ENCODE measurements around the gene YPEL3. TPM values are rescaled to one million over a fixed set of nuclear protein-coding genes. Genes with fewer than 3 reads are reported as not detected.

YPEL3 gene
- total RNA-seq, 4 donors from 2014 or later = 81.9 to 197 (median 122) TPM

GRCh38 chr16:30066761-30067583 is 29.0 kb downstream of the YPEL3 start:
- DNase-seq (ENCODE audit: low spot score in 2 of 2) = no peak
- 55 to 64% methylated on average over 12 to 18 of the region's 21 CpGs for WGBS, 2 donors

GRCh38 chr16:30065943-30066760 is 29.9 kb downstream of the YPEL3 start:
- Histone ChIP-seq H3K36me3 (peaks cover 3 to 44% (median 26%) of the 10 kb centered on the region in 3 donors), H3K4me1 (peaks cover 5 to 62% (median 42%) of the 10 kb centered on the region in 4 donors), H3K9me3 (no peaks in the 10 kb centered on the region), H3K27me3 (no peaks in the 10 kb centered on the region), H3K27ac (peak overlapping the region; percentile 90 to 98 (median 94)), H3K4me3 (peak overlapping the region; percentile 65 to 92 (median 80))
- WGBS, 2 donors = 1 to 2% methylated on average over 25 to 26 of the region's 44 CpGs
- no peak for TF ChIP-seq EP300 (IDR thresholded peaks at IDR 0.05)
- TF ChIP-seq CTCF (IDR thresholded peaks at IDR 0.05) = peak in 1 of 5 experiments; percentile 4
- no peak for TF ChIP-seq POLR2A (IDR thresholded peaks at IDR 0.05)
- DNase-seq (ENCODE audit: low spot score in 2 of 2) = peak in 1 of 2 donors; percentile 35

More at GRCh38 chr16:30066761-30067583, 29.0 kb downstream of the YPEL3 start:
- Histone ChIP-seq H3K4me1 (peaks cover 5 to 62% (median 42%) of the 10 kb centered on the region in 4 donors), H3K4me3 (peak overlapping the region; percentile 65 to 92 (median 80)), H3K27ac (peak overlapping the region; percentile 90 to 98 (median 94)), H3K27me3 (no peaks in the 10 kb centered on the region), H3K36me3 (peaks cover 3 to 52% (median 30%) of the 10 kb centered on the region in 3 donors), H3K9me3 (no peaks in the 10 kb centered on the region)
- TF ChIP-seq POLR2A (IDR thresholded peaks at IDR 0.05) (no peak), EP300 (IDR thresholded peaks at IDR 0.05) (no peak), CTCF (IDR thresholded peaks at IDR 0.05) (no peak)

GRCh38 chr16:30065102-30065942 is 30.7 kb downstream of the YPEL3 start, which contains the start of gene ALDOA:
Gene ALDOA (plus strand): TSS chr16:30065760. CDS start chr16:30066898, 1,138 bp downstream.
- Histone ChIP-seq H3K4me1 (peaks cover 5 to 60% (median 42%) of the 10 kb centered on the region in 4 donors), H3K36me3 (peaks cover 3 to 35% (median 23%) of the 10 kb centered on the region in 3 donors), H3K27me3 (no peaks in the 10 kb centered on the region), H3K27ac (peak within 1 kb of the TSS; percentile 90 to 100 (median 96)), H3K4me3 (peak within 1 kb of the TSS; percentile 65 to 96 (median 91)), H3K9me3 (no peaks in the 10 kb centered on the region)
- TF ChIP-seq CTCF (IDR thresholded peaks at IDR 0.05) (peak in 2 of 5 experiments; percentile 34 to 42), POLR2A (IDR thresholded peaks at IDR 0.05) (peak; percentile 93 to 97), EP300 (IDR thresholded peaks at IDR 0.05) (peak; percentile 88 to 97)
- DNase-seq (ENCODE audit: low spot score in 2 of 2) = peak; percentile 95 to 96
- WGBS, 2 donors = 0% methylated on average over 55 to 75 of the region's 99 CpGs

- DNase-seq (ENCODE audit: low spot score in 2 of 2) = peak in 1 of 2 donors; percentile 27
- Histone ChIP-seq H3K27ac (peak overlapping the region; percentile 90 to 100 (median 96)), H3K4me1 (peaks cover 5 to 53% (median 37%) of the 10 kb centered on the region in 4 donors), H3K4me3 (peak overlapping the region; percentile 65 to 96 (median 91)), H3K27me3 (no peaks in the 10 kb centered on the region), H3K9me3 (no peaks in the 10 kb centered on the region), H3K36me3 (peaks cover under 1 to 29% (median 17%) of the 10 kb centered on the region in 3 donors)
- TF ChIP-seq EP300 (IDR thresholded peaks at IDR 0.05) (no peak), CTCF (IDR thresholded peaks at IDR 0.05) (no peak), POLR2A (IDR thresholded peaks at IDR 0.05) (no peak)
- 0% methylated on average over 17 to 25 of the region's 25 CpGs for WGBS, 2 donors
These were observed 31.3 kb downstream of the YPEL3 start for GRCh38 chr16:30064729-30065101.
